Progenitor cell of endocrine pancreas (in vitro differentiated cells): Measurements from ENCODE around the gene PARP9. TPM values are rescaled to one million over a fixed set of nuclear protein-coding genes. Genes with fewer than 3 reads are reported as not detected.
"Not testable (repeated sequence)": the region's sequence is repeated elsewhere in the genome, so short reads cannot be mapped to it uniquely, and the experiment has no call there.

Source experiments
- DNase-seq: peaks from one replicate; pipeline ENCODE4 v3.0.0; 2021; ENCODE audit warnings: low spot score; ENCODE audit not compliant: unreplicated experiment
- H3K27ac Mint-ChIP-seq: 2 replicates; pipeline ENCODE4 v1.8.0; 2021; ENCODE audit warnings: mild to moderate bottlenecking, moderate library complexity, mixed read lengths
- H3K27me3 Mint-ChIP-seq: 2 replicates; pipeline ENCODE4 v1.8.0; 2021; ENCODE audit warnings: mixed read lengths
- H3K36me3 Mint-ChIP-seq: 2 replicates; pipeline ENCODE4 v1.8.0; 2022; ENCODE audit warnings: mixed read lengths; ENCODE audit not compliant: insufficient read depth
- H3K4me1 Mint-ChIP-seq: 2 replicates; pipeline ENCODE4 v1.8.0; 2021; ENCODE audit warnings: low read depth, mixed read lengths
- H3K4me3 Mint-ChIP-seq: 2 replicates; pipeline ENCODE4 v1.8.0; 2021; ENCODE audit warnings: low read depth, mild to moderate bottlenecking, moderate library complexity, mixed read lengths
- H3K9me3 Mint-ChIP-seq: 2 replicates; pipeline ENCODE4 v1.8.0; 2021; ENCODE audit warnings: low read depth, mixed read lengths
- total RNA-seq: library from RNA; stranded (reverse); gene quantifications from 2 replicates; pipeline ENCODE4 v1.2.1, GENCODE V29; 2021
- TF ChIP-seq, protein P1 (sequence below): fragments of 200-600 bp; sonication (generic); IDR thresholded peaks from one replicate; pipeline ENCODE4 v1.5.0; 2021; ENCODE audit warnings: antibody characterized with exemption, mild to moderate bottlenecking; ENCODE audit not compliant: unreplicated experiment

Gene PARP9
- total RNA-seq, 1 donor from 2014 or later: 11.3 TPM

DNA sequence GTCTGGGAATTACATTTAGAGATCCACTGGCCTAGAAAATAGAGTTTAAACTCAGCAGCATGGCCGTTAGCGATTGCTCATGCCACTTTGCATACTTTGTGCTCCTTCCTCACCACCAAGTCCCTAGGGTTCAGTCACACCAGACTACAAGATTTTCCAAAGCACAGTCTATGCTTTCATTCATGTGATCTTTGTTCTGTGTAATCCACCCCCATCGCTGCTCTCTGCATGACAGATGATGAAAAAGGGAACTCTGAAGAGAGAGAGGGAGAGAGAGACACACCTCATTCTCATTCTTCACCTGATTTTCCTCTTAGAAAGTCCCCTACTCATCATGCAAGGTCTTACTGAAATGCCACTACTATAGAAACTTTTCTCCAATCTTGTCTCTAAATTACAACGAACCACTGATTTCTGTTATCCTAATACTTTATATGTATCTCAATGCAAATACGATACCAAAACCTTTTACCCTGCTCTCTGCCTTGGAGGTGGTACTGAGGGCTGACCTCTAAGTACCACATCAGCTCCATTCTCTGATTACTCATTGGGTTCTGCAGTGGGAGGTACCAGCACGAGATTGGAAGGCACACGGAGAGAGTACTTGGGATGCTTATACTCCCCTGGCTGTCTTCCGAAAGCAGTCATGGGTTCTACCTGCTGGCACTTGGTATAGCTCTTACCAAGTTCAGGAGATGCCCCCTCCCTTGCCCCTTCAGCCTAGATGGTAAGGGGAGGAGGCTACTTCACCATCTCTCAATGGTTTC lies 12.3 kb upstream of the PARP9 start:
- H3K36me3 Mint-ChIP-seq: peaks cover 2% of the 10 kb centered on the region
- H3K9me3 Mint-ChIP-seq: peaks cover 2% of the 10 kb centered on the region
- no peak overlapping the region for H3K27ac Mint-ChIP-seq
- DNase-seq: no peak
- H3K4me1 Mint-ChIP-seq: peaks cover 9% of the 10 kb centered on the region
- TF ChIP-seq, protein P1, sequence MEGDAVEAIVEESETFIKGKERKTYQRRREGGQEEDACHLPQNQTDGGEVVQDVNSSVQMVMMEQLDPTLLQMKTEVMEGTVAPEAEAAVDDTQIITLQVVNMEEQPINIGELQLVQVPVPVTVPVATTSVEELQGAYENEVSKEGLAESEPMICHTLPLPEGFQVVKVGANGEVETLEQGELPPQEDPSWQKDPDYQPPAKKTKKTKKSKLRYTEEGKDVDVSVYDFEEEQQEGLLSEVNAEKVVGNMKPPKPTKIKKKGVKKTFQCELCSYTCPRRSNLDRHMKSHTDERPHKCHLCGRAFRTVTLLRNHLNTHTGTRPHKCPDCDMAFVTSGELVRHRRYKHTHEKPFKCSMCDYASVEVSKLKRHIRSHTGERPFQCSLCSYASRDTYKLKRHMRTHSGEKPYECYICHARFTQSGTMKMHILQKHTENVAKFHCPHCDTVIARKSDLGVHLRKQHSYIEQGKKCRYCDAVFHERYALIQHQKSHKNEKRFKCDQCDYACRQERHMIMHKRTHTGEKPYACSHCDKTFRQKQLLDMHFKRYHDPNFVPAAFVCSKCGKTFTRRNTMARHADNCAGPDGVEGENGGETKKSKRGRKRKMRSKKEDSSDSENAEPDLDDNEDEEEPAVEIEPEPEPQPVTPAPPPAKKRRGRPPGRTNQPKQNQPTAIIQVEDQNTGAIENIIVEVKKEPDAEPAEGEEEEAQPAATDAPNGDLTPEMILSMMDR: no peak
- H3K4me3 Mint-ChIP-seq: no peak overlapping the region
- H3K27me3 Mint-ChIP-seq: peaks cover 13% of the 10 kb centered on the region

DNA sequence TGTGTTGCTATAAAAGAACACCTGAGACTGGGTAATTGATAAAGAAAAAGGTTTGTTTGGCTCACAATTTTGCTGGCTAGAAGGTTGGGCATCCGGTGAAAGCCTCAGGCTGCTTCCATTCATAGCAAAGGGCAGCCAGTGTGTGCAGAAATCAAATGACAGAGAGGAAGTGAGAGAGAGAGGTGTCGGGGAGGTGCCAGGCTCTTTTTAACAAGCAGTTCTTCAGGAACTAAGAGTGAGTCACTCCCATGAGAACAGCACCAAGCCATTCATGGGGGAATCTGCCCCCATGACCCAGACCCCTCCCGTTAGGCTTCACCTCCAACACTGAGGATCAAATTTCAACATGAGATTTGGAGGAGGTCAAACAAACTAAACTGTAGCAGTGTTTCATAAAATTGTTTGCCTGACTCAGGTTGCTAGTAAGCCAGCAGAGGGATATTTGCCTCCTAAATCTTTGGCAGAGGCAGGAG lies 8.9 kb upstream of the PARP9 start:
- Mint-ChIP-seq H3K4me3 (no peak overlapping the region), H3K27ac (peak overlapping the region; percentile 81), H3K4me1 (peaks cover 21% of the 10 kb centered on the region), H3K27me3 (peaks cover 8% of the 10 kb centered on the region), H3K9me3 (no peaks in the 10 kb centered on the region), H3K36me3 (peaks cover 6% of the 10 kb centered on the region)
- TF ChIP-seq, protein P1: no peak
- DNase-seq: no peak

DNA sequence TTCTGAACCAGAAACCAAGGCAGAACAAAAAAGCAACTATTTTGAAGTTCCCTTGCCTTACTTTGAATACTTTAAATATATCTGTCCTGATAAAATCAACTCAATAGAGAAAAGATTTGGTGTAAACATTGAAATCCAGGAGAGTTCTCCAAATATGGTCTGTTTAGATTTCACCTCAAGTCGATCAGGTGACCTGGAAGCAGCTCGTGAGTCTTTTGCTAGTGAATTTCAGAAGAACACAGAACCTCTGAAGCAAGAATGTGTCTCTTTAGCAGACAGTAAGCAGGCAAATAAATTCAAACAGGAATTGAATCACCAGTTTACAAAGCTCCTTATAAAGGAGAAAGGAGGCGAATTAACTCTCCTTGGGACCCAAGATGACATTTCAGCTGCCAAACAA lies 4.7 kb upstream of the PARP9 start:
- Mint-ChIP-seq H3K27ac (peak overlapping the region; percentile 55), H3K9me3 (no peaks in the 10 kb centered on the region), H3K36me3 (peaks cover 10% of the 10 kb centered on the region), H3K4me3 (no peak overlapping the region), H3K27me3 (no peaks in the 10 kb centered on the region), H3K4me1 (peaks cover 24% of the 10 kb centered on the region)
- TF ChIP-seq, protein P1: no peak
- DNase-seq: no peak

DNA sequence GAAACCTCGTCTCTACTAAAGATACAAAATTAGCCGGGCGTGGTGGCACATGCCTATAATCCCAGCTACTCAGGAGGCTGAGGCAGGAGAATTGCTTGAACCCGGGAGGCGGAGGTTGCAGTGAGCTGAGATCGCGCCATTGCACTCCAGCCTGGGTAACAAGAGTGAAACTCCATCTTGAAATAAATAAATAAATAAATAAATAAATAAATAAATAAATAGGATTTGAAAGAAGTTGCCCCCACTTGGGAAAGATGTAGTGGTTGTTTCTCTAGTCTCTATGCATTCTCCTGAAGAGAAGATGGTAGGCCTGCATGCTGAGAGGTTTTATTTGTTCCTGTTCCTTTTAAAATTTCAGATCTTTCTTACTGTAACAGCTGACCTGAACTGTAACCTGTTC lies 4.0 kb upstream of the PARP9 start:
- H3K4me3 Mint-ChIP-seq, H3K9me3 Mint-ChIP-seq, H3K27me3 Mint-ChIP-seq, DNase-seq, H3K36me3 Mint-ChIP-seq: not testable (repeated sequence)
- Mint-ChIP-seq H3K27ac (peak overlapping the region; percentile 55), H3K4me1 (peaks cover 24% of the 10 kb centered on the region)

DNA sequence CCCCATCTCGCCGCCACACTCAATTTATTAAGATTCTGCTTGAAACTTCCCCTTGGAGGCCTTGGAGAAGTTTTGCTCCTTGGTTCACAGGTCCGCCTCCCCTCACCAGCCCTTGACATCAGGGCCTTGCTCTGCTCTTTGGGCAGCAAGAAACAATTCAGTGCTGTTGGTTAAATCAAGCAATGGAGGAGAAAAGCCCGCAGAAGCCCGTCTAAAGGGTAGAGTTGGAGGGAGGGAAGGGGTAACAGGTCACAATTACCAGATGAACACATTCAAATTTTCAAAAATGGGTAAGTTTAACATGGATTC lies 429 bp downstream of the PARP9 start:
- peaks cover 13% of the 10 kb centered on the region for H3K4me1 Mint-ChIP-seq
- peak overlapping the region; percentile 94 for H3K27ac Mint-ChIP-seq

More for the DNA sequence above, 429 bp downstream of the PARP9 start:
- H3K9me3 Mint-ChIP-seq: no peaks in the 10 kb centered on the region
- peaks cover 5% of the 10 kb centered on the region for H3K36me3 Mint-ChIP-seq
- DNase-seq: no peak
- H3K4me3 Mint-ChIP-seq: peak overlapping the region; percentile 80
- TF ChIP-seq, protein P1: no peak
- no peaks in the 10 kb centered on the region for H3K27me3 Mint-ChIP-seq
